ENCODE measurements around the gene RAB11B.
"Not testable (repeated sequence)": the region's sequence is repeated elsewhere in the genome, so short reads cannot be mapped to it uniquely, and the experiment has no call there.

Gene RAB11B

DNA sequence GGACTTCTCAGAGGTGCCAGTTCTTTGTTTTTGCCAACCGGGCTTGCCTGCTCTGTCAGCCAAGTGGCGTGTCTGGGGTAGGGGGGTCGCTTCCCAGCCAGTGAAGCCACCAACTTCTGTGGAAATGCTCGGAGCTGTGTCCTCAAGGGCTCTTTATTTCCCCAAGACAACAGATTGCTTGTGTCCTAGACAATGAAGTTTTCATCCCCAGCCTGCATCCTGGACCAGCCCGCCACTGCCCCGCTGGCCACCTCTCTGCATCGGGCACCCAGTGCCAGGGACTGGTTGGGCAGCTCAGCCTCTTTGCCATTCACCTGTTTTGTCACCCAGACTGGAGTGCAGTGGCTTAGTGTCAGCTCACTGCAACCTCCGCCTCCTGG is 3.7 kb downstream of the RAB11B start:
- DNase-seq (ENCODE audit: low read depth in 3 of 3): no peak

DNA sequence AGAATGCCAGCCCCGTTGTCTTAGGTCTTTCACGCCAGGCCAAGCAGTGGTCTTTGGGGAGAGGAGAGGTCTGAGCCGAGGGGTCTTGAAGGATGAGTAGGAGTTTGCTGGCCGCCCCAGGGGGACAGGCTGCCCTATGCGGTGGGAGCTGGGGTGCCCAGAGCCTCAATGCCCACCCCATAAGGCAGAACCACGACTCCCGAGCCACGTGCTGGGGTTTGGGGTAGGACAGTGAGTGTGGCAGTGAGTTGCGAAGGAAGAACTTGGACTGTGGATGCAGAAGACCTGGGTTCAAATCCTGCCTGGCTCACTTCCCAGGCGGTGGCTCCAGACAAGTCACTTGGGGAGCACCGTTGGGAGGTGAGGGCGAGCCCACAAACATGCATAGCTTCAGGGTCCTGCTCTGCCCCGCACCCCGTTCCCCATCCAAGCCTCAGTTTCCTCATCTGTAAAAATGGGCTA is 5.5 kb downstream of the RAB11B start:
- DNase-seq (ENCODE audit: low read depth in 3 of 3): no peak

DNA sequence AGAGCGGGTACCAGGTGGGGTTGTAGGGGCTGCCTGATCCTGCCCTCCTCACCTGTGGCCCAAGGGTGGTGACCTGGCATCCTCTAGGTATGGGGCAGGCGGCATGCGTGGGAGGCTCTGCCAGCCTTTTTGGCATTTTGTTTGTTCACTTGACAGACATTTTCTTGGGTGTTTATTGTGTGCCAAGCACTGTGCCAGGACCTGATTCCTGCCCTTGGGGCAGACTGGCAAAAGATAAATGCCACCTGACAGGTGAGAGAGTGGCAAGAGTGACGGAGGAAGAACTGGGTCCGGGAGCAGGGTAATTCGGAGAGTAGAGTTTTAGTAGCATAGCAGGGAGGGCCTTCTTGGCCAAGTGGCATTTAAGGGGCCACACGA is 6.0 kb downstream of the RAB11B start:
- DNase-seq (ENCODE audit: low read depth in 3 of 3): no peak

DNA sequence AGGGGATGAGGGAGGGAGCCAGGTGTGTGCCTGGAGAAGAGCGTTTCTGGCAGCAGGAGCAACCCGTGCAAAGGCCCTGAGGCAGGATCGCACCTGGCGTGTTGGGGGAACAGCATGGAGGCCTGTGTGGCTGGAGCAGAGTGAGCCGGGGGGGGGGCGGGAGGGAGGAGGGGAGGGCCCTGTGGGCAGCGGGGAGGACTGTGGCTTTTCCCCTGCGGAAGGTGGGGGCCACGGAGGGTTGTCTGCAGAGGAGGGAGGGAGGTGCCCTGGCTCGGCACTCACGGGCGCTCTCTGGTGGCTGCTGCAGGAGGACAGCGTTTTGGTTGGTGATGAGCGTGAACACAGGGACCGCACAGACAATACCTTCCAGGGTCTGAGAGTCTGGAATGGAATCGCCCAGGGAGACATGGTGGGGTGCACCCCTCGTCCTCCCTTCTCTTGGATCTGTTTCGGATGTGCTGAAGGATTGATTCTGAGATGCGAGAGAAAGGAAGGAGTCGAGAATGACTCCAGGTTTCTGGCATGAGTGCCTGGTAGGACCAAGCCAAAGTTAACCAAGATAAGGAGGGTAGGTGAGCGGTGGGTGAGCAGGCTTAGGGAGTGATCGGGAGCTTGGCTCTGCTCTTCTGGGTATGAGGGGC is 6.5 kb downstream of the RAB11B start:
- peak; percentile 41 to 57 (median 43) for DNase-seq (ENCODE audit: low read depth in 3 of 3)

DNA sequence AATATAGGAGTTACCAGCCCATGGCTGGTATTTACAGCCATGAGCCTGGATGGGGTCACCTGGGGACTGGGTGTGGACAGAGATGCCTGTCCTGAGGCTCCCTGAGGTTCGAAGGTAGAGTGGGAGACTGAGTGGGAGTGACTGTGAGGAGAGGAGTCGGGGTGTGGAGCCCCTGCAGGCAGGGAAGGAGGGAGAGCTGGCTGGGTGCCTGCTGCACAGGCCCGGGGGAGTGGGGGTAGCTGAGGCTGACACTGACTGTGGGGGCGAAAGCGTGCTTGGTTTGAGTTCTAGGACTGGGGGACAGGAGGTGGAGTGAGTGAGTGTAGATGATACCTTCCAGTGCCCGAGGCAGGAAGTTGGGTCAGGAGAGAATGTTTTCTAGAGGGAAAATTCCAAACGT is 7.1 kb downstream of the RAB11B start:
- no peak for DNase-seq (ENCODE audit: low read depth in 3 of 3)

DNA sequence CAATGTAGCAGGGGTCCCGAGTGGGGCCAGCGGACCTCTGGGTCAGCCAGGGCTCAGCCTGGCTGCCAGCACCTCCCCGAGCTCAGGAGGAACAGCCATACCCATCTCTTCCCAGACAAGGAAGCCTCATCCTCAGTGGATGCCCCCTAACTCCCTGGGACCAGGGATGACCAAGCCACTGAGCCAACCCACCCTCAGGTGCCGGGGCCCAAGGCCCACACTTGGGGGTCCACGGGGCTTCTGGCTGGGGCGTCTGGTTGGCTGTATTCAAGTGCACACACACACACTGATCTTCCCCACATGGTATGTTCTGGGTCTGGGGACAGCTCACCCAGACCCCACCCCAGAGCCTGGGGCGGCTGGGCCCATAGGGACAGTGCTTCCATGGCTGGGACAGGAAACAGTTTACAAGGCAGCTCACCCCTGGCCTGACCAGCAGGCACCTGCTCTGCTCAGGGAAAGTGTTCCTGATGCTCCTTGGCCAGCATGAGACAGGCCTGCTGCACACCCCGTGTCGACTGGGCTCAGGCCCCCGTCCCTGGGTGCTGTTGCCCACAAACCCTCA is 7.7 kb downstream of the RAB11B start:
- no peak for DNase-seq (ENCODE audit: low read depth in 3 of 3)

DNA sequence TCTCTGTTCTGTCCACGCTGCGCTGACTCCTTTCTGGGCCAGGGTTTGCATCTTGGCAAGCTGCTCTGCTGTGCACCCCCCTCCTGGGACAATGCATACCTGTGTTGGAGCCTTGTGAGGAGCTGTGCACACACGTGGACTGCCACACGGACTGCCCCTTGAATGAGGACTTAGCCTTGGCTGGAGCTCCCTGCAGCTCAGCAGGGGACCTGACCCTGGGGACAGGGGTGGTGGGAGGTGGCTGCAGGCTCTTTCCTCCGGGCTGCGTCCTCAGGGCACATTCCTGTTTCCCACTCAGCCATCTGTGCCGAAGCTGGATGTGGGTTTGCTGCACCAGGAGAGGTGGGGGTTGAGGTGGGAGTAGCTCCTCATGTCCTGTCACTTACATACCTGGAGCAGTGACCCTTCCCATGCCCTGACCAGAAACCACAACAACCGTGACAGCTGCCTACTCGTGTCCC is 8.2 kb downstream of the RAB11B start:
- no peak for DNase-seq (ENCODE audit: low read depth in 3 of 3)

DNA sequence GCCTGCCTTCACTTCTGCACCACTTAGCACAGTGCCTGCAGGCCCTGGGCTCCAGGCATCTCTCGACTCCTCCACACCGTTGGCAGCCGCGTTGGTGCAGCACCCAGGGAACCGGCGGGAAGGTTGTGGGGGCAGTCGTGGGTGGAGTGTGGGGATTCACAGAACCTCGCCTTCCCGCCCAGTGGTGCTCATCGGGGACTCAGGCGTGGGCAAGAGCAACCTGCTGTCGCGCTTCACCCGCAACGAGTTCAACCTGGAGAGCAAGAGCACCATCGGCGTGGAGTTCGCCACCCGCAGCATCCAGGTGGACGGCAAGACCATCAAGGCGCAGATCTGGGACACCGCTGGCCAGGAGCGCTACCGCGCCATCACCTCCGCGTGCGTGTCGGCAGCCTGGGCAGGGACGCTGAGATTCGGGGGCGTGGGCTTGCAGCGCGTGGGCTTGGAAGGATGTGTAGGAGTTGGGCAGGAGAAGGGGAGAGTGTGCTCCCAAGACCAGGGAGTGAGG is 9.6 kb downstream of the RAB11B start:
- no peak for DNase-seq (ENCODE audit: low read depth in 3 of 3)

DNA sequence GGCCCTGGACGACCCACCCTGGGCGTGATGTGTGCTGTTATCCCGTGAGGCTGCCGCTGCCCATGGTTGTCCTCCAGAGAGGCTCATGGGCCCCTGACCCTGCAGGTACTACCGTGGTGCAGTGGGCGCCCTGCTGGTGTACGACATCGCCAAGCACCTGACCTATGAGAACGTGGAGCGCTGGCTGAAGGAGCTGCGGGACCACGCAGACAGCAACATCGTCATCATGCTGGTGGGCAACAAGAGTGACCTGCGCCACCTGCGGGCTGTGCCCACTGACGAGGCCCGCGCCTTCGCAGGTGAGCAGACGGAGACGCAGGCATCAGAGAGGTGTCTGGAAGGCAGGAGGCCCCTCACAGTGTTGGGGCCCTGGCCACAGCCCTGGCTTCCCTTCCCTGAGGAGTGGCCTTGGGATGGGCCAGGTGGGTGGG is 11.8 kb downstream of the RAB11B start:
- no peak for DNase-seq (ENCODE audit: low read depth in 3 of 3)

DNA sequence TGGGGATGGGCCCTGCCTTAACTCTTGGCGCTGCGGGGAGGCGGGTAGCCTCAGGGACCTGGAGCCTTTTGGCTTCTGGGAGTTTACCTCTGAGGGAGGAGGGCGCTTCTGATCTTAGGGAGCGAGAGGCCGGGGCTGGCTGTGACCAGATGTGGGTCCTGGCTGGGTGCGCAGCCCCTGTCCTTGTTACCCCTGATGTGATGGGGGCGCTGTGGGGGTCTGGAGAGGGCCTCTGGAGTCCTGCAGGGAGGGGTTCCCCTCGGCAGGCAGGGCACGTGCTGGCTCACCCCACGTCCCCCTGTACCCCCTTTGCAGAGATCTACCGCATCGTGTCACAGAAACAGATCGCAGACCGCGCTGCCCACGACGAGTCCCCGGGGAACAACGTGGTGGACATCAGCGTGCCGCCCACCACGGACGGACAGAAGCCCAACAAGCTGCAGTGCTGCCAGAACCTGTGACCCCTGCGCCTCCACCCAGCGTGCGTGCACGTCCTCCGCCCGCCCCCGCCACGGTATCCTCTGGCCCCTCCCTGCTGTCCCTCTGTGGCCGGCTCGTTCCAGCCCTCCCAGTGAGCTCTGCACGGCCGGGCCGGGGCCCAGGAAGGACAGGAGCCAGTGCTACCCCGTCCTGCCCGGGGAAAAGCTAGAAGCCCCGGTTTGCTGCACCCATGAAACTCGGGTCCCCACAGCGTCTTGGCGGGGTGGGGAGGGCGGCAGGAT is 13.1 kb downstream of the RAB11B start:
- no peak for DNase-seq (ENCODE audit: low read depth in 3 of 3)

DNA sequence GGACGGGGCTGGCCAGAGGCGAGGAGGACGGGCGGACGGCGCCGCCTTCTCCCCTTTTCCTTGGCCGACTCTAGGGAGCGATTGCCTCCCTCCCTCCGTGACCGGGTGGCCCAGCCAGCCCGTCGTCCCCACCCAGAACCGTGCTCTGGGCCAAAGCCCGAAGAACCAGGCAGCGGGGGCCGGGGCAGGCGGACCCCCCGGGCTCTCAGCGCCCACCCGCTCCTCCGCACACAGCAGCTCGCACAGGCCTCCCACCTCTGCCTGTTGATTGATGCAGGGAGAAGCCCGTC is 13.6 kb downstream of the RAB11B start:
- DNase-seq (ENCODE audit: low read depth in 3 of 3): no peak

DNA sequence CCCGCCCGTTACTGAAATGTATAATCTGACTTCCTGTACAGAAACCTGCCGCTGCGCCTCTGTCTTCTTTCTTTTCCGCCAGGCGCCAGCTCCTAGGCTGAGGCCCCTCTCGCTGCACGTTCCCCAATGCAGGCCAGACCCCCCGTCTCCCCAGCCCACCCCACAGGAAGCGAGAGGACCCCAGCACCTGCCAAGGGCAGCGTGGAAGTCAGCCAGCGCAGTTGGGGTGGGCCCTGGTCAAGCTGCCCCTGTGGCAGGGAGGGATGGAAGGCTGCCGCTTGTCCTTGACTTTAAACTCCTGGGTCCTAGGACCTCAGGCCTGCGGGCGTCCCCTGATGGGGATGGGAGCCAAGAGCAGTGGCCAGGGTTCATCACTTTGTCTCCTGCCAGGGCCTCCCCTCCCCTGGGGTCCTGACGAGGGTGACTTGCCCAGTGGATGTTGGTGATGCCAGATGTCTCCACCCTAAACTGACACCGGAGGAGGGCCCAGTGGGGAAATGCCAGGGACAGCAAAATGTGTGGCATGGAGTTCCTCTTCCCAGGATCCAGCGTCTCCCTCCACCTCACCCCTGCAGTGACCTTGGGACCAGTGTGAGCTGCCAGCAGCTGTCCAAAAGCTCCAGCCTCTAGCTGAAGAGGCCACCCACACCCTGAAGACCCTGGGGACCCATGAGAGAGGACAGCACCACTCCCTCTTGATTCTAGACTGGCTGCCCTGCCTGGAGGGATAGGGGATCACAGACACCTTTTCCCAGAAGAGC is 14.4 kb downstream of the RAB11B start:
- DNase-seq (ENCODE audit: low read depth in 3 of 3): no peak

DNA sequence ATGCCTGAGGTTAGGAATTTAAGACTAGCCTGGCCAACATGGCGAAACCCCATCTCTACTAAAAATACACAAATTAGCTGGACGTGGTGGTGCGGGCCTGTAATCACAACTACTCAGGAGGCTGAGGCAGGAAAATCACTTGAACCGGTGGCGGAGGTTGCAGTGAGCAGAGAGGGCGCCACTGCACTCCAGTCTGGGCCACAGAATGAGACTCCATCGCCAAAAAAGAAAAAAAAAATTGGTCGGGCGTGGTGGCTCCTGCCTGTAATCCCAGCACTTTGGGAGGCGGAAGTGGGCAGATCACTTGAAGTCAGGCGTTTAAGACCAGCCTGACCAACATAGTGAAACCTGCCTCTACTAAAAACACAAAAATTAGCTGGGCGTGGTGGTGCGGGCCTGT is 20.6 kb downstream of the RAB11B start:
- not testable (repeated sequence) for DNase-seq (ENCODE audit: low read depth in 3 of 3)

DNA sequence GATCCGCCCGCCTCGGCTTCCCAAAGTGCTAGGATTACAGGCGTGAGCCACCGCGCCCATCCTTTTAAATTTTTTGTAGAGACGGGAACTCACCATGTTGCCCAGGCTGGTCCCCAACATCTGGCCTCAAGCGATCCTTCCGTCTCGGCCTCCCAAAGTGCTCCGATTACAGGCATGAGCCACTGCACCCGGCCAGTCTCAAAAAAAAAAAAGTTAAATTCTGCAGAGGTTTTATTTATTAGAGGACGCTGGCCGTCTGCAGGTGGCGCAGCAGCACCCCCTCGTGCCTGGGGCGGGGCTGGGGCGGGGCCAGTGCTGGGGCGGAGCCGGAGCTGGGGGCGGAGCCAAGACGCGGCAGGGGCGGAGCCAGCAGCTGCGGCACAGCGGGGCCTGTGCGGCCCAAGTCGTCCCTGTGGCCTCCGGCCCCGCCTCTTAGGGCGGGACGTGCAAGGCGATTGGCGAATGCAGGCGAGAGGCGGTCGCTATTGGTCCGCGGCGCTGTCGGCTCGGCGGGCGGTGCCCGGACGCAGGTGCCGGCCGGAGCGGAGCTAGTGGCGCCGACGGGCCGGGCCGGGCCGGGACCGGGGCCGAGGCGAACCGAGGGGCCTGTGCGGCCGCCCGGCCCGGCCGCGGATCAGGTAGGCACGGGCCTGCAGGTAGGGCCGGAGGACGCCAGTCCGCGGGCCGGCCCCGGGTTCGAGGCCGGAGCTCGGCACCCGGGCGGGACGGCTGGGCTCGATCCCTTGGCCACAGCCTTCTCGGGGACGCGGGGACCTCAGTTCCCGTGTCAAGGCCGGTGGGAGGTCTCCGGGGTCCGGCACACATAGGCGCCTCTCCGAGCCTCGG is 22.8 kb downstream of the RAB11B start, which contains the start of gene MARCHF2:
Gene MARCHF2, plus strand, starts transcription at position 523 of the 846 bp plus-strand sequence. CDS start 8,536 bp downstream, outside the sequence.
- DNase-seq (ENCODE audit: low read depth in 3 of 3): peak; percentile 90 to 97 (median 92)

DNA sequence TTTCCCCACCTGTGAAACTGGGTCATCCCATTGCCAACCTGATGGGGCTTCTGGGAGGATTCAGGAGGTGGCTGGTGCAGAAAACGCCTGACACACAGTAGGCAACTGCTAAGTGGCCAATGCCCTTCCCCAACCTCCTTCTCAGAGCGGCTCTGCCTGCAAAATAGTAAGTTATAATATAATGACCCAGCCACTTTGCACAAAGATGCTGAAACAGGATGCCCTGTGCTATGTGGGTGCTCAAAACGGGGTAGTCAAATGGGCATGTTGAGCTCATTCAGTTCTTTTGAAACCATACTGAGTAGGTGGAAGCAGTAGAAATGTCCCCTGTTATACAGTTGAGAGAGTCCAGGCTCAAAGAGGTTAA is 23.5 kb downstream of the RAB11B start:
- DNase-seq (ENCODE audit: low read depth in 3 of 3): no peak

DNA sequence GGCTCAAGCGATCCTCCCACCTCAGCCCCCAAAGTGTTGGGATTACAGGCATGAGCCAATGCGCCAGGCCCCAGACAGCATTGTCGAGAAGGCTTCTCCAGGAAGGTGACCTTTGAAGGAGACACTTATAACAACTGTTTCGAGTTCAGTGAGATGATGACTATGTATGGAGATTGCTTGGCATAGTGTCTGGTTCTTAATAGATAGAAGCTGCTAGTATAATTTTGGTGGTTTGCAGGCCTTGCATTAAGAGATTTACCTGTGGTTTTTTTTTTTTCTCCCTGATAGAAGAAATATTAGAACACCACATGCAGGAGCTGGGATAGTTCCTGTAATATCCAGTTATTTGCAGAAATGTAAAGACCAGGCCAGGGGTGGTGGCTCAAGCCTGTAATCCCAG is 26.6 kb downstream of the RAB11B start:
- DNase-seq (ENCODE audit: low read depth in 3 of 3): no peak

DNA sequence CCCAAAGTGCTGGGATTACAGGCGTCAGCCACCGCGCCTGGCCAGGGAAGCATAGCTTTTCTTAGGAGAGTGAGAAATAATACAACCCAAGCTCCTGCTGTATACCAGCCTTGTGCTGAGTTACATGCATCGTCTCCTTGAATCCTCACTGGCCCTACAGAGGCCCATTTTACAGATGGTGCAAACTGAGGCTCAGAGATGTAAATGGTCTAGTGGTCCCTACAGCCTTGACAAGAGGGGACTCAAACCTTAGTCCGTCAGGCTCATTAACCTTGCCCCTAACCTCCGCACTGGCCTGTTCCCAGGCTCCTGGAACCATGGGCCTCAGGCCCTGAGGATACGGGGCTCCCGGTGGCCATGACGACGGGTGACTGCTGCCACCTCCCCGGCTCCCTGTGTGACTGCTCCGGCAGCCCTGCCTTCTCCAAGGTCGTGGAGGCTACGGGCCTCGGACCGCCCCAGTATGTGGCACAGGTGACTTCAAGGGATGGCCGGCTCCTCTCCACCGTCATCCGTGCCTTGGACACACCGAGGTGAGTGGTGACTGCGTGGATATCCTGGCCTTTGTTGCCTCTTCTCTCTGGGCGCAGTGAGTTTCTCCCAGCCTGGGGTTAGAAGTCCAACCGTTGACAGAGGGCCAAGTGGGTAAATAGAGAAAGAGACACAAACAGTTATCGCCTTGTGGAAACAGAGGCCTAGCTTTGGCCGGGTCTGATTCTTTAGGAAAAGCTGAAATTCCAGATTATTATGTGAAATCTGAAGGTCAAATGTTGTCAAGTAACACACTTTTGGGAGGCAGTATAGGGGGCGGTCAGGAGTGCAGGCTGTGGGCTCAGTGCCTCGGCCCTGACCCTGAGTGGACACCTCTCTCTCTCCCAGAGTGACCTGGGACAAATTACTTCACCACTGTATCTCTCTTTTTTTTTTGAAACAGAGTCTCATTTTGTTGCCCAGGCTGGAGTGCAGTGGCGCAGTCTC is 31.6 kb downstream of the RAB11B start:
- DNase-seq (ENCODE audit: low read depth in 3 of 3): no peak

DNA sequence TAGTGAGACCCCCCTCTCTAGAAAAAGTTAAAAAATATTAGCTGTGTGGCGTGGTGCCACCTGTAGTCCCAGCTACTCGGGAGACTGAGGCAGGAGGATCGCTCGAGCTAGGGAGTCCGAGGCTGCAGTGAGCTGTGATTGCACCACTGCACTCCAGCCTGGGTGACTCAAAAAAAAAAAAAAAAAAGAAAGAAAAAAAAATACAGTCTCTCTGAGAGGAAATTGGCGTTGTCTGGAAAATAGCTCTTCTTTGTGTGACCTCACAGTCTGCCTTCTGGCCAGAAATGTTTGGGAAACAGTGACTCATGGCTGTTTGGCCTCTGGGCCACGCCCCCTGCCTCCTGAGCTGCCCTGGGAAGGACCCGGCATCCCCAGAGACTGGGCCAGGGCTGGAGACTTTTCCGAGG is 33.7 kb downstream of the RAB11B start:
- no peak for DNase-seq (ENCODE audit: low read depth in 3 of 3)

DNA sequence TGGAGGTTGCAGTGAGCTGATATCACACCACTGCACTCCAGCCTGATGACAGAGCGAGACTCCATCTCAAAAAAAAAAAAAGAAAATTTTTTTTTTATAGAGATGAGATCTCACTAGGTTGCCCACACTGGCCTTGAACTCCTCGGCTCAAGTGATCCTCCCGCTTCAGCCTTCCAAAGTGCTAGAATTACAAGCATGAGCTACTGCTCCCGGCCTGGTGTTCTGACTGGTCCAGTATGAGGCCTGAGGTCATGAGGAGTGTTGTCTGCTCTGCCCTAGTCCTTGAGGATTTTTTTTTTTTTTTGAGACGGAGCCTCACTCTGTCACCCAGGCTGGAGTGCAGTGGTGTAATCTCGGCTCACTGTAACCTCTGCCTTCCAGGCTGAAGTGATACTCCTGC is 35.2 kb downstream of the RAB11B start:
- DNase-seq (ENCODE audit: low read depth in 3 of 3): not testable (repeated sequence)

DNA sequence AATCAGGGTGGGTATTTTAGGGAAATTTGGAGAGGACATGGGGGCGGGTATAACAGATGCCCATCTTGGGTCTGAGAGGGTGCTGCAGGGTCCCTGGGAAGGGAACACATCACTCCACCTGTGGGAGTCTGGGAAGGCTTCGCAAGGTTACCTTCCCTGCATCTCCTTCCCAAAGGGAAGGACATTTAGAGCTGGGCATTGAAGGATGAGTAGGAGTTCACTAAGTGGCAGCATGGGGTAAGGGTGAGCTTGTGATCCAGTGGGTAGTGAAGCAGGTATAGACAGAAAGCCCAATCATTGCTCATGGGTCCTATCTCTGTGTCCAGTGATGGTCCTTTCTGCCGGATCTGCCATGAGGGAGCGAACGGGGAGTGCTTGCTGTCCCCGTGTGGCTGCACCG is 36.1 kb downstream of the RAB11B start:
- DNase-seq (ENCODE audit: low read depth in 3 of 3): no peak

All from stimulated activated CD4-positive, alpha-beta T cell treated with anti-CD3 and anti-CD28 coated beads, TNF-alpha, amount 100 ng/mL, for 4 hours (primary cell).